Measurements from ENCODE around the gene MYBBP1A.

DNA sequence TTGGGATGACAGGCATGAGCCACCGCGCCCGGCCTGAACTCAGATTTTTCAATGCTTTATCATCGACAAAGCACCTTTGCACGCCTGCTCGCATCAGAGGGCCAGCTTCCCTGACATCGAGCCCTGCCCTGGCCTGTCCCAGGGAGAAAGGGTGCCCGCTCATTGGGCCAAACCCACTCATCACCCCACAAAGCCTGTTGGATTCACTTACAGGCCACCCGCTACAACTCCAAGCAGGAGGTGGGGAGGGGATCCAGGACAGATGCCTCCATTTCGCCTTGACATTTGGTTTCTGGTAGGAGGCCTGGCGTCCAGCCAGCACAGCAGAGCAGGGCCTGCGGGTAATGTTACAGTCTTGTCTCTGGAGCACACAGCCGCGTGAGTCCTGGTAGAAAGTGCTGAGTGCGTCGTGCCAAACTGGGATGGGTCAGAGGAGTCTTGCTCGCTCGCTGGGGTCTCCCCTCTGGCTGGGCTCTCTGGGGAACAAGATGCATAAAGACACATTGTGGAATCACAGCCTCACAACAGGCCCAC, 49.0 kb upstream of the MYBBP1A start:
- TF ChIP-seq, protein P1, sequence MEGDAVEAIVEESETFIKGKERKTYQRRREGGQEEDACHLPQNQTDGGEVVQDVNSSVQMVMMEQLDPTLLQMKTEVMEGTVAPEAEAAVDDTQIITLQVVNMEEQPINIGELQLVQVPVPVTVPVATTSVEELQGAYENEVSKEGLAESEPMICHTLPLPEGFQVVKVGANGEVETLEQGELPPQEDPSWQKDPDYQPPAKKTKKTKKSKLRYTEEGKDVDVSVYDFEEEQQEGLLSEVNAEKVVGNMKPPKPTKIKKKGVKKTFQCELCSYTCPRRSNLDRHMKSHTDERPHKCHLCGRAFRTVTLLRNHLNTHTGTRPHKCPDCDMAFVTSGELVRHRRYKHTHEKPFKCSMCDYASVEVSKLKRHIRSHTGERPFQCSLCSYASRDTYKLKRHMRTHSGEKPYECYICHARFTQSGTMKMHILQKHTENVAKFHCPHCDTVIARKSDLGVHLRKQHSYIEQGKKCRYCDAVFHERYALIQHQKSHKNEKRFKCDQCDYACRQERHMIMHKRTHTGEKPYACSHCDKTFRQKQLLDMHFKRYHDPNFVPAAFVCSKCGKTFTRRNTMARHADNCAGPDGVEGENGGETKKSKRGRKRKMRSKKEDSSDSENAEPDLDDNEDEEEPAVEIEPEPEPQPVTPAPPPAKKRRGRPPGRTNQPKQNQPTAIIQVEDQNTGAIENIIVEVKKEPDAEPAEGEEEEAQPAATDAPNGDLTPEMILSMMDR (IDR thresholded peaks at IDR 0.05; ENCODE audit: low read depth, low read length, poor library complexity, severe bottlenecking), result no peak
- TF ChIP-seq EZH2phosphoT487 (IDR thresholded peaks at IDR 0.05; ENCODE audit: borderline replicate concordance, low read length), result no peak

Measured in DOHH2 (cell line).